ENCODE measurements around the gene TGFB3.

- TF ChIP-seq CTCF (IDR thresholded peaks at IDR 0.05) (no peak), POLR2AphosphoS5 (IDR thresholded peaks at IDR 0.05) (no peak)
Measured at GRCh38 chr14:75983019-75983358, 1.2 kb upstream of the TGFB3 start.
